T47D (cell line): ENCODE data around the gene DDIT3.

Source experiments
- DNase-seq, 2 experiments: peaks; one replicate each; pipeline versions ENCODE4 v3.0.0 to v3.0.0-alpha.2; 2011 to 2012; ENCODE audit warnings: low read depth in 1 of 2, low spot score in 1 of 2
- JUND ChIP-seq: IDR thresholded peaks from 2 replicates; pipeline ENCODE4 v1.6.1; 2012; ENCODE audit warnings: low read depth
- in situ Hi-C: cut with HindIII; loops from 2 replicates; pipeline ENCODE4 v1.10.0; 2016; ENCODE audit warnings: low sequenced_read_pairs, low pct_unique_long_range_greater_than_20kb

Gene DDIT3

DNA sequence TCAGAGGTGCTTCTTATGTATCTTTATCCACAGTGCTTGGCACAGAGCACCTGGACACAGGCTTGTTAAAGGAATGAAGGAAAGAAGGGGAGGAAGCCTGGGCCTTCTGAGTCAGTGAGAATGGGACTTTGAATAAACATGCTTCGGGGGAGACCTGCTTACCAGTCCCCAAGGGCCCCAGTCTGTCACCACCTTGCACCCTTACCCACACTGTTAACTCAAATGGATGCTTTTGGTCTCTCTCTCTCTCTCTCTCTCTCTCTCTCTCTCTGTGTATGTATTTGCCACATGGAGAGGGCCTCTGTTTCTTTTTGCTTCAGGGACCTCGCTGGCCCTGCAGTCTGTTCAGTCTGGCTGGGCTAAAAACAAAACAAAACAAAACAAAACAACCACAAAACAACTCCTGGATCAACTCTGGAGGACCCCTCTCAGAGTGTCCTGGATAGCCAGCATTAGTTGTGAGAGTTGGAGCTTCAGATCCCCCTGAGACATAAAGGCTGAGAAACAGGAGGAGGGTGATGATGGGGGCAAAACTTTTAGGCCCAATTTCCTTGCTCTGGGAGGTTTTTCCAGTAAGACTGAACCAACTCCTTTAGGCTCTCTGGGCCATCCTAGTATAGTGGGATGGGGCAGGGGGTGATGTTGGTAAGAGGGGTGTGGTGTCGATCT is 31.5 kb upstream of the DDIT3 start:
- no peak for TF ChIP-seq JUND
- no peak for DNase-seq
- in situ Hi-C loops, result no loop called here

DNA sequence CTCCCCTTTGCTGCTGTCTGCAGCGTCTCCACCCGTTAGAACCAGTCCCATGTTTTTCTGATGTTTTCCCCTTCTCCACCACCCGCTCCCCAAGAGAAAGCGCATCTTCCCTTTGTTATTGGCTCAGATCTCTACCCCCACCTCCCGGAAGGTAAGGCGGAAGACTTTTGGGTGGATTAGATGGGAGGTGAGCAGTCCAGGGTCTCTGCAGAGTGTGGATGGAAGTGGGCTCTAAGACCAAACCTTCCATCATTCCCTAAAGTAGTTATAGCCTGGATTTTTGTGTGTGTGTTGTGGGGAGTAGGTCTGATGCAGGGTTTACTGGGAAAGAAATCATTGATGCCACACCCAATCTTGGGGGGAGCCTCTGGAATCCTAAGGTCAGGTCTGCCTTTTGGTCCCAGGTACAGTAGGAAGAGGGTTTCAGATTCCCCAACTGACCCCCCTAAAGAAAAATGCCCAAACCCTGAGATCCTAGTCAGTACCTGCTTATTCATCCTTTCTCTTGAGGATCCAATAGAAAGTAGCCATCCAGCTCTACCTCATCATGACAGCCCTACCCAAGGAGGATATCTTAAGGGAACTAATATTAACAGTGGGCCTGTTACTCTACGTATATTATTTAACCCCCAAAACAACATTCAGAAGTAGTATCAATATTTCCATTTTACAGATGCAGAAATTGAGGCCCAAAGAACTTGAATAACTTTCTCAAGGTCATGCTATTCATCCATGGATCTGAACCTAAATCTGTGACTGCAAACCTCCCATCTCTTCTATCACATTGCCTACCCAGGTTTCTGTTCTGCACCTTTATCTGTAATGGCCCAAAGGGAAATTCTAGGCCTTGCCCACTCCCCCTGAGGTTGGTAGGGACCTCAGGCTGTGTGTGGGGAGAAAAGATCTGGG is 30.6 kb upstream of the DDIT3 start:
- DNase-seq, result no peak
- TF ChIP-seq JUND, result no peak
- in situ Hi-C loops, result no loop called here

- no peak for TF ChIP-seq JUND
- peak in 1 of 2 experiments; percentile 33 for DNase-seq
- in situ Hi-C loops, result no loop called here
Observed at GRCh38 chr12:57549909-57550640, 29.8 kb upstream of the DDIT3 start, which contains the start of gene KIF5A. Gene KIF5A (plus strand): TSS chr12:57550044. CDS start chr12:57550272, 228 bp downstream.

DNA sequence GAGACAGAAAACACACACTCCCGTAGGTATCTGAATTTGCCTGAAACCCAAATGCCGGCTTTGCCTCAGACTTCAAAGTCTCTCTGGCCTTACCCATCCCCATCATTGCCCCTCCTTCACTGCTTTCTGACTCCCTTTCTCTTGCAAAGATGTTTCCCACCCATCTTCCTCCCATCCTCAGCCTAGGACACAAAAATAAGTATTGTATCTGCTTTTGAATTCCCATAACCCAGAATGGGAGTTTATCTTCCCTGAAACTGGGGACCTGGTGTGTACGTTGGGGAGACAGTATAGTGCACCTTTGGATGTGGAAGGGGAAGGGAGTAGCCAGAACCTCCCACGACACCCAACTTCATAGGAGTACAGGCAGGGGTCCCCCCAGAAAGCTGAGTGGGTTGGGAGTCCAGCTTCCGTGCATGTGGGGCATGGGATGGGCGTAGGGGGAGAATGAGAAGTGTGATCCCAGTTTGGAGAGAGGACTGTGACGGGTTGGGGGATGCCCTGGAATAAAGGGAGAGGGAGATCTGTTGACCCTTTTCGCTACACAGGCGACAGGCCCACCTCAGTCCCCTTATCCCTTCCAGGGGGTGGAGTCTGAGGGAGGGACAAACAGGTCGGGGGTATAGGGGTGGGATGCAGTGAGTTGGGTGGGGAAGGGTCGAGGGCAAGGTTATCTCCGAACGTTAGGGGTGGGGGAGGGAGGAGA is 29.0 kb upstream of the DDIT3 start:
- no peak for TF ChIP-seq JUND
- no peak for DNase-seq
- in situ Hi-C loops, result no loop called here

- no peak for DNase-seq
- no peak for TF ChIP-seq JUND
- in situ Hi-C loops, result no loop called here
Observed at GRCh38 chr12:57548488-57548887, 28.2 kb upstream of the DDIT3 start.

DNA sequence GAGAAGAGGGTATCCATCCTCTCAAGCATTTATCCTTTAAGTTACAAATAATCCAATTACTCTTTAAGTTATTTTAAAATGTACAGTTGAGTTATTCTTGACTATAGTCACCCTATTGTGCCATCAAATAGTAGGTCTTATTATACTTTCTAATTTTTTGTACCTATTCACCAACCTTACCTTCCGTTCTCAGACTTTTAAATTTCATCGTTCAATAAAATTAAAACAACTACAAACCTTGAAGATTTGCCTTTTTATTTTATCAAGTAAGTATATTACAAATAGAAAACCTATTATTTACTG is 27.6 kb upstream of the DDIT3 start:
- in situ Hi-C loops, result no loop called here
- TF ChIP-seq JUND, result no peak
- DNase-seq, result no peak

GRCh38 chr12:57547288-57548012 is 27.1 kb upstream of the DDIT3 start:
- no peak for DNase-seq
- in situ Hi-C loops, result no loop called here
- TF ChIP-seq JUND, result no peak

DNA sequence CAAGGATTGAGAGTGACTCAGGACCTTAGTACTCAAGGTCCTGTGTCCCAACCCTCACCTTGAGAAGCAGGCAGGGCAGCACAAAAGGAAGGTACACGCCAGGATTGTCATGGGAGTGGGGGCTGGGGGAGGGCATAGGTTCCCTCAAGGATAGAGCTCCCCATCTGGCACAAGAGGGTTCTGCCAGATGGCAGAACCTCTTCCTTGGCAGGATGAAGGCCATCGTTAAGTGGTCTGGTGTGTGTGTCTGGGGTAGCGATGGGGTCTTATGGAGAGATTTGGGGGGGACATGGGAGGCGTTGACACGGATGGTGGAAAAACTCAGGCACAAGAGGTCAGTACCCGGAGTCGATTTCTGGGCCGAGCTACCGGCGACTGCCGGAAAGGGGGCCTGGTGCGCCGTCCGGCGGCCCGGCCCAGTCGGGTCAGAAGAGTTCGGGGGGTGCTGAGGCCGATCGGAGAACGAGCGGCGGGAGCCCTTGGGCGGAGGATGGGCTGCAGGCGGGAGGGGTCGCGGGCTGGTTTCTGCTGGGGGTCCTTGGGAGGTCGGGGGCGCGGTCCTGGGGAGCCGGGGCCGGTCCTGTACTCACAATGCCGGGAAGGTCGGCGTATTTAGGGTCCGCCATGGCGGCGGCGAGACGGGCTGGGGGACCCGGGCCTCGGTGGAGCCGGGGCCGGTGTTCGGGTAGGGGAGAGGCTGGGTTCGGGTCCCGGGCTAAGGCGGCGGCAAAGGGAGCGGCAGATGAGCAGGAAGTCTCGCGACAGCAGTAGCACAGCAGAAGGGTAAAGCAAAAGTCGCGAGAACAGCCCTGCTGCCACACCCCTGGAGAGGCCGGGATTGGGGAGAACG is 26.3 kb upstream of the DDIT3 start, which contains the start of gene DCTN2:
DCTN2 (minus strand) TSS at position 755 of the 850 bp plus-strand sequence; CDS start at position 626, 129 bp downstream.
- no peak for TF ChIP-seq JUND
- in situ Hi-C loops, result no loop called here
- peak; percentile 99 for DNase-seq

DNA sequence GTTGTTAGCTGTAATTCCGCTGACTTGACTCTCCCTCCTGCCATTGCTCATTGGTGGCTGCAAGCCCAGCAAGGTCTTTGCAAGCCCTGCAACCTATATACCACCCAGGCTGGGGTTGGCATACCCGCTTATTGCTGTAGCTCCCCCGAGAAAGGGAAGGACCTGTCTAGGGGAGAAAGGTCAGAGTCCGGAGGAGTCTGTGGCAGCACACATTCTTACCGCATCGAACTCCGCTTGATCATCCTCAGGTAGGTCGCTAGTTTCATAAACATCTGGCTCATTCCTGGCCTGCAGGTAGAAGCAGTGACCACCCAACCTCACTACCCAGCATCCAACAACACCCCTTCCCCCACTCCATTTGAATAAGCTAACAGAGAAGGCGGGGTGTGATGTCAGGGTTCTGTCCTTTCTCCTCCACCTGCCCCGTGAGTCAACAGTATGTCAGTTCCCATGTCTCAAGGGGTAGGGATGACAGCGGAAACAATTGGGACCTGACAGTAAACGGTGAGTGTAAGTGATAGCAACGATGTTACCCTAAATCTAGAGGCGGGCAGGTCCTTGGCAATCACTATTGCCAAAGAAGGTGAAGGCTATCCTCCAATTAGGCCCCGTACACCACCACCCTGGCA is 25.6 kb upstream of the DDIT3 start:
- no peak for TF ChIP-seq JUND
- DNase-seq, result peak in 1 of 2 experiments; percentile 28
- in situ Hi-C loops, result no loop called here

GRCh38 chr12:57543581-57543980 is 23.3 kb upstream of the DDIT3 start:
- no peak for TF ChIP-seq JUND
- in situ Hi-C loops, result no loop called here
- no peak for DNase-seq

DNA sequence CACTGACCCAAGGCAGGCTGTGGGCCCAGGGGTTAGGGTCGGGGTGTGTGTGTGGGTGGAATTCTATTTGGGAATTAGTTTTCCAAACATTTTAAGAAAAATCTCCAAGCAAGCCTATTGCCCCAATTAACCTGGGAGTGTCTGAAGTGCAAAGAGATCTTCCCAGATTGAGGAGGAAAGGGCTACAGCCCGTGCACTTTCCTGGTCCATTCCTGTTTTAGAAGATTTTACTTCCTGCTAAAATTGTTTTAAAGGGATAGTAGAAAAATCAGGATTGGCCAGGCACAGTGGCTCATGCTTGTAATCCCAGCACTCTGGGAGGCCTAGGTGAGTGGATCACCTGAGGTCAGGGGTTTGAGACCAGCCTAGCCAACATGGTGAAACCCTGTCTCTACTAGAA is 21.4 kb upstream of the DDIT3 start:
- in situ Hi-C loops, result no loop called here
- no peak for DNase-seq
- TF ChIP-seq JUND, result no peak
